Aorta (tissue), 5 donors: Measurements from ENCODE around the gene EIF4EBP2. TPM values are rescaled to one million over a fixed set of nuclear protein-coding genes. Genes with fewer than 3 reads are reported as not detected.

Experiments
- ATAC-seq: fragments of 200-7000 bp; cut with Tn5 transposase; one replicate; pipeline ENCODE4 v1.9.1; 2022; ENCODE audit warnings: moderate library complexity; ENCODE audit not compliant: low FRiP score
- DNase-seq, 2 donors: peaks; one replicate each; pipeline ENCODE4 v3.0.0-alpha.2; 2020
- H3K27ac ChIP-seq, 2 donors: one replicate each; pipeline ENCODE4 v1.5.1; 2013; ENCODE audit warnings: low read length in 2 of 2, mild to moderate bottlenecking in 2 of 2, moderate library complexity in 2 of 2, control low read depth in 1 of 2, inconsistent platforms in 1 of 2, low read depth in 1 of 2
- H3K27me3 ChIP-seq, 2 donors: one replicate each; pipeline ENCODE4 v1.6.1; 2013; ENCODE audit warnings: control low read depth in 1 of 2, low read length in 1 of 2, mild to moderate bottlenecking in 1 of 2, moderate library complexity in 1 of 2; ENCODE audit not compliant: insufficient read depth in 2 of 2, control insufficient read depth in 1 of 2
- H3K36me3 ChIP-seq, 2 donors: one replicate each; pipeline ENCODE4 v1.6.1; 2013; ENCODE audit warnings: control low read depth in 1 of 2, low read length in 1 of 2, mild to moderate bottlenecking in 1 of 2; ENCODE audit not compliant: insufficient read depth in 2 of 2, control insufficient read depth in 1 of 2
- H3K4me1 ChIP-seq, 2 donors: one replicate each; pipeline ENCODE4 v1.6.1; 2013; ENCODE audit warnings: low read length in 2 of 2, control low read depth in 1 of 2, mild to moderate bottlenecking in 1 of 2, moderate library complexity in 1 of 2; ENCODE audit not compliant: insufficient read depth in 2 of 2, control insufficient read depth in 1 of 2
- H3K4me3 ChIP-seq, 2 donors: one replicate each; pipeline ENCODE4 v1.5.1; 2013; ENCODE audit warnings: low read length in 2 of 2, control low read depth in 1 of 2, mild to moderate bottlenecking in 1 of 2
- H3K9me3 ChIP-seq: one replicate; pipeline ENCODE4 v1.6.1; 2013; ENCODE audit warnings: mild to moderate bottlenecking, low read length; ENCODE audit not compliant: control insufficient read depth
- WGBS, 2 donors: extraction: QIAGEN DNeasy Blood & Tissue Kit; methylation state at CpG; one replicate each; pipeline ENCODE4 v1.1.7; 2013; 5-methylcytosine and 5-hydroxymethylcytosine counted together
- intact Hi-C, 2 donors: fragments of 100-400 bp; cut with DNase I; formaldehyde crosslinking; loops; one replicate each; pipeline versions ENCODE4 v1.14.2 to v1.15.0; 2022
- polyA plus RNA-seq, 2 donors: library from polyadenylated mRNA; stranded (reverse); fragments of 200-250 nt; gene quantifications; one replicate each; pipeline ENCODE4 v1.2.3, GENCODE V29; 2013
- total RNA-seq, 2 donors: library from RNA; stranded (reverse); fragmentation: NEBNext Ultra II Directional; extraction: Animal tissue kit (Norgen Biotek cat#: 25700); gene quantifications; one replicate each; pipeline ENCODE4 v1.2.1, GENCODE V29; 2021
- donor health status: healthy with polysubstance abuse.
- donor health status: Bipolar disorder and iron deficiency.
- donor health status: DM: no; HTN: no; CAD: no.
- donor health status: DM: no; HTN: no; CAD: no.
- donor health status: DM: yes; HTN: yes; CAD: no.

The EIF4EBP2 gene
- total and polyA plus RNA-seq, 4 donors: 27.6 to 60.5 (median 44.8) TPM

DNA sequence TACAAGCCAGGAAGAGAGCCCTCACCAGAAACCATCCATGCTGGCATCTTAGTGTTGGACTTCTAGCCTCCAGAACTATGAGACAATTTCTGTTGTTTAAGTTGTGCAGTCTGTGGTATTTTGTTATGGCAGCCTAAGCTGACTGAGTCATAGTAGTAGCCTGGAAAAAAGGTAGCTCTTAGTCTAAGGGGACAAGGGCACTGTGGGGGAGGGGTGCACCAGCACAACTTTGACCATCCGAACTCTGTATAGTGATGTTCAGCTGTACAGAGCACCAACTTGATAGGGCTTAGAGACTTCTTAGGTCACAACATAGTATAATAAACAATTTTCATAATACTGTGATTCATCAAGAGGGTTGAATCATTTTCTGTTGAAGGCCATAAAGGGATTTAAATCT lies 14.3 kb downstream of the EIF4EBP2 start:
- Histone ChIP-seq H3K4me1 (peaks cover 2 to 5% of the 10 kb centered on the region in 2 donors), H3K4me3 (no peak overlapping the region), H3K27ac (no peak overlapping the region), H3K36me3 (peaks cover 6 to 11% of the 10 kb centered on the region in 2 donors), H3K9me3 (no peaks in the 10 kb centered on the region), H3K27me3 (no peaks in the 10 kb centered on the region)
- intact Hi-C loops: no loop called here
- DNase-seq: no peak
- ATAC-seq: no peak
- WGBS, 2 donors: 79% methylated on average over 1 of the region's 1 CpG

DNA sequence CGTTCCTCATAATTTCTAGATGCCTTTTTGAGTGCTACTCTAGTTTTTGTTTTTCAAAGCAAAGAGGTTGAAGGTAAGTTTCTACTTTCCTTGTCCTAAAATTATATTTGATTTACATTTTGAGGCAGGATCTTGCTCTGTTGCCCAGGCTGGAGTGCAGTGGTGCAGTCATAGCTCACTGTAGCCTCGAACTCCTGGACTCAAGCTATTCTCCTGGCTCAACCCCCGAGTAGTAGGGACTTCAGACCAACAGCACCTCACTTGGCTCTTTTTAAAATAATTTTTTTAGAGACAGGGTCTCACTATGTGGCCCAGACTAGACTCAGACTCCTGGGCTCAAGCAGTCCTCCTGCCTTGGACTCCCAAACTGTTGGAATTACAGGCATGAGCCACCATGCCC lies 14.8 kb downstream of the EIF4EBP2 start:
- Histone ChIP-seq H3K27me3 (no peaks in the 10 kb centered on the region), H3K4me3 (no peak overlapping the region), H3K4me1 (peaks cover 2 to 5% of the 10 kb centered on the region in 2 donors), H3K9me3 (no peaks in the 10 kb centered on the region), H3K36me3 (peaks cover 6 to 11% of the 10 kb centered on the region in 2 donors), H3K27ac (no peak overlapping the region)
- intact Hi-C loops: no loop called here
- WGBS, 2 donors: 88 to 96% methylated on average over 3 of the region's 3 CpGs
- ATAC-seq (no peak), DNase-seq (no peak)

GRCh38 chr10:70424320-70424719 lies 20.4 kb downstream of the EIF4EBP2 start:
- Histone ChIP-seq H3K36me3 (peaks cover 12 to 19% of the 10 kb centered on the region in 2 donors), H3K4me1 (no peaks in the 10 kb centered on the region), H3K9me3 (no peaks in the 10 kb centered on the region), H3K27me3 (no peaks in the 10 kb centered on the region), H3K27ac (no peak overlapping the region), H3K4me3 (no peak overlapping the region)
- ATAC-seq: no peak
- 89 to 90% methylated on average over 3 of the region's 3 CpGs for WGBS, 2 donors
- intact Hi-C loops: no loop called here
- DNase-seq: no peak

GRCh38 chr10:70425096-70425495 lies 21.2 kb downstream of the EIF4EBP2 start:
- WGBS, 2 donors: 68 to 71% methylated on average over 3 of the region's 3 CpGs
- ATAC-seq: no peak
- intact Hi-C loops: no loop called here

GRCh38 chr10:70426823-70427222 lies 22.9 kb downstream of the EIF4EBP2 start:
- H3K4me1 ChIP-seq: peaks cover 0 to 4% of the 10 kb centered on the region in 2 donors
- H3K4me3 ChIP-seq: no peak overlapping the region
- peaks cover 9 to 14% of the 10 kb centered on the region in 2 donors for H3K36me3 ChIP-seq
- no peak for DNase-seq
- intact Hi-C loops: no loop called here
- no peak overlapping the region for H3K27ac ChIP-seq
- H3K27me3 ChIP-seq: no peaks in the 10 kb centered on the region
- no peak for ATAC-seq
- H3K9me3 ChIP-seq: no peaks in the 10 kb centered on the region
- WGBS, 2 donors: 88 to 89% methylated on average over 3 of the region's 3 CpGs

More at GRCh38 chr10:70425096-70425495, 21.2 kb downstream of the EIF4EBP2 start:
- no peak for DNase-seq
- Histone ChIP-seq H3K27me3 (no peaks in the 10 kb centered on the region), H3K27ac (no peak overlapping the region), H3K9me3 (no peaks in the 10 kb centered on the region), H3K4me1 (no peaks in the 10 kb centered on the region), H3K36me3 (peaks cover 9 to 19% of the 10 kb centered on the region in 2 donors), H3K4me3 (no peak overlapping the region)

DNA sequence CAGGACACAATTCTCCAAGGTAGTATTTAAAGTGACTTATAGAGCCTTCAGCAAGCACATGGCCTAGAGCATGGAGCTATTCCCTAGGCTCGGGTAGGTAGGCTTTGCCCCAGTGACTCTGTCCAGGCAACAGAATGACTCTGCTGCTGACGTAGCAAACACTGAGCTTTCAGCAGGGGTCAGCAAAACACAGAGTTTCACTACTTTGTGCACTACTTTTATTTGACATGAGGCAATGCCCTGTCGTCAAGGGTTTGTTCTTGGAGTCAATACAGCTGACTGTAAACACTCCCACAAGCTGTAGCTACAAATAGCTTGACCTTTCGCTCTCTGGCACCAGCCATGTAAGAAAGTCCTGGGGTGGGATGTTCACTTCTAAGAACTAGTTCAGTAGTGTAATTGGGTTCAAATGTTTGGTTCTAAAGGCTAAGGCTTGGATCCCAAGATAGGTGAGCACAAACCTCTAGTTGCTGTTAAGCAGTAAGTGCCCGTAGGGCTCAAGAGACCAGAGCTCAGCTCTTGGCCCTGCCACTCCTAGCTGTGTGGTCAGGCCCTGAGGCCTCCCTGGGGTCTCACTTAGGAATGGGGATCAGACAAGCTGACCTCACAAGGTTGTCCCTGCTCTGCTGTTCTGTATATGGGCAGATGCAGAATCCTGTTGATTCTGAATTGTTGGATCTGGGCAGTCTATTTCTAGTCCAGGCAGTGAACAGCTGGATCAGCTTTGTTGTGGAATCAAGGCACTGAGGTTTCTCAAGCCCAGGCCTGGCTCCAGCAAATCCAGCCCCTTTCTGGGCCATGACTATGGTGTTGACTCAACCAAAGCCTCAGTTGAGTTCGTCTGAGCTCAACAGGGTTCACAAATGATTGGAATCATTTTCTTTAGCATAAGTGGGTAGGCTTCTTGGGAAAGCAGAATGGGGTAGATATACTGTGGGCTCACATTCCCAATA lies 26.8 kb downstream of the EIF4EBP2 start:
- Histone ChIP-seq H3K4me1 (peaks cover 4 to 5% of the 10 kb centered on the region in 2 donors), H3K27ac (peak overlapping the region in 1 of 2 donors; percentile 79), H3K4me3 (no peak overlapping the region), H3K9me3 (no peaks in the 10 kb centered on the region), H3K36me3 (peaks cover 1 to 2% of the 10 kb centered on the region in 2 donors), H3K27me3 (no peaks in the 10 kb centered on the region)
- DNase-seq: peak in 1 of 2 donors; percentile 69
- intact Hi-C loops: no loop called here
- ATAC-seq: peak; percentile 91
- 9 to 19% methylated on average over 6 of the region's 6 CpGs for WGBS, 2 donors

DNA sequence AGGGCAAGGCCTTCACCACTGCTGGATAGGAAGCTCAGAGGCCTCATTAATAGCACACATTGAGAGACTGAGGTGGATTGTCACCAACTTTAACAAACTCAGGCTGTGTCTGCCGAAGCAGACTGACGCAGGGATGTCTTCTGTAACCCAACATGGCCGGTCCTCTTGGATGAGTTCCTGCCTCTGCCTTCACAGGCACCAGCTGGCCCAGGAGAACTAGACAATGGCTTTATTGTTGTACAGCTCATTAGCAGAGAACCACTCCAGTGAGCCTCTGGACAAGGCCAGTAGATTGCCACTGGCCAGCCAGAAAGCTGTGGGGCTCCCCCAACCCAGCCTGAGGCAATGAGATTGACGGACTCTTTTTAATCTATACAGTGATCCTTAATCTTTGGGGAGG lies 28.2 kb downstream of the EIF4EBP2 start:
- Histone ChIP-seq H3K27ac (no peak overlapping the region), H3K36me3 (peaks cover 1 to 2% of the 10 kb centered on the region in 2 donors), H3K4me3 (no peak overlapping the region), H3K27me3 (no peaks in the 10 kb centered on the region), H3K9me3 (no peaks in the 10 kb centered on the region), H3K4me1 (peaks cover 4 to 5% of the 10 kb centered on the region in 2 donors)
- DNase-seq (no peak), ATAC-seq (no peak)
- WGBS, 2 donors: 80 to 85% methylated on average over 4 of the region's 4 CpGs
- intact Hi-C loops: no loop called here

DNA sequence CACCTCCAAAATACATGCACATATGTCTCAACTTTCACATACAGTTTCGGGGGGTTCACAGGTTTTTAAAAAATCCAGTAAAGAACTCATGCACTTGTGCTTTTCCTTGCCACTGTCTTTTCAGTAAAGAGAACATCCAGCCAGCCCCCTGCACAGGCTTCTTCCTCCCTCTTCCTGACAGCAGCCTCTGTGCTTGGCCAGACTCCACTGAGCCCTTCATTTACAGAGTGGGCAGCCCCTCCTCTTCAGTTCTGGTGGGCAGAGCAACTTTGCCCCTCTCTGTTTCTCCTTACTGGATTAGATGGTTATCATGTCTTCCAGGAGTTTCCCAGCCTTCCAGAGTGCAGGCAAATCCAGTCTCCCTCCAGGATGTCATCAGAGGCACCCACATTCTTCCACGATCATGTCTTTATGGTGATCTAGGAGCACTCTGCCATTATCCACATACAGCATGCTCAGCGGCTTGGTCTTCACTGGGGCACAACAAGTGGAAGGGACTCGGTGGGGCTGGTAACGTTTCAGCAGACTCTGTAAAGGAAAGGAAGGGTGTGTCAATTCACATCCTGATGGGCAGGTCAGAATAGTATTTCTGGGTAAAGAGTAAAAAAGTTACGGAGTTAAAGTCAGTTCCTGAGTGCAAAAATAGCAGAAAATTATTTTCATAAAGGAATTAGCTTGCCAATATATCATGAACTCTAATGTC lies 28.8 kb downstream of the EIF4EBP2 start:
- H3K27ac ChIP-seq: peak overlapping the region in 1 of 2 donors; percentile 21
- H3K4me3 ChIP-seq: no peak overlapping the region
- intact Hi-C loops: no loop called here
- no peak for DNase-seq
- H3K4me1 ChIP-seq: peaks cover 4 to 5% of the 10 kb centered on the region in 2 donors
- H3K9me3 ChIP-seq: no peaks in the 10 kb centered on the region
- ATAC-seq: no peak
- WGBS, 2 donors: 58 to 65% methylated on average over 6 of the region's 6 CpGs
- no peaks in the 10 kb centered on the region for H3K27me3 ChIP-seq
- peaks cover 1 to 2% of the 10 kb centered on the region in 2 donors for H3K36me3 ChIP-seq
